Keratinocyte (primary cell): ENCODE measurements around the gene DUSP28. TPM values are rescaled to one million over a fixed set of nuclear protein-coding genes. Genes with fewer than 3 reads are reported as not detected.

ENCODE experiments used
- DNase-seq: peaks from one replicate; pipeline ENCODE4 v3.0.0-alpha.2; 2011; ENCODE audit warnings: low read depth, missing footprints, low spot score
- FAIRE-seq: peaks from 2 replicates; lab custom pipeline; 2011; peaks lifted over from hg19 to GRCh38; lab: Jason Lieb, UNC
- H2AFZ ChIP-seq: 2 replicates; pipeline ENCODE4 v1.6.0; 2012; ENCODE audit warnings: low read length, control low read depth, inconsistent platforms; ENCODE audit not compliant: control insufficient read depth
- H3K27ac ChIP-seq: 2 replicates; pipeline ENCODE4 v1.5.1; 2011; ENCODE audit warnings: low read length; ENCODE audit not compliant: control insufficient read depth, insufficient read depth
- H3K27me3 ChIP-seq: 3 replicates; pipeline ENCODE4 v1.6.0; 2011; ENCODE audit warnings: low read length; ENCODE audit not compliant: control insufficient read depth, insufficient read depth; ENCODE audit errors: extremely low read depth
- H3K36me3 ChIP-seq, 2 experiments: 2 replicates in 1 of 2; 3 replicates in 1 of 2; pipeline ENCODE4 v1.5.1; 2011; ENCODE audit warnings: low read length in 2 of 2, mild to moderate bottlenecking in 1 of 2; ENCODE audit not compliant: control insufficient read depth in 2 of 2, insufficient read depth in 2 of 2; ENCODE audit errors: extremely low read depth in 1 of 2
- H3K4me1 ChIP-seq: 3 replicates; pipeline ENCODE4 v1.5.1; 2011; ENCODE audit warnings: low read length; ENCODE audit not compliant: control insufficient read depth, insufficient read depth; ENCODE audit errors: extremely low read depth
- H3K4me2 ChIP-seq: 3 replicates; pipeline ENCODE4 v1.6.0; 2011; ENCODE audit warnings: low read depth, low read length; ENCODE audit not compliant: control insufficient read depth, insufficient read depth; ENCODE audit errors: extremely low read depth
- H3K4me3 ChIP-seq, 3 experiments: fragments of 200-600 bp in 1 of 3; sonication (generic) in 1 of 3; 2 replicates in 2 of 3; 3 replicates in 1 of 3; pipeline ENCODE4 v1.5.1; 2011 to 2016; ENCODE audit warnings: low read length in 3 of 3, mild to moderate bottlenecking in 3 of 3, control low read depth in 2 of 3, inconsistent platforms in 1 of 3, low read depth in 1 of 3, mixed read lengths in 1 of 3, mixed run types in 1 of 3, moderate library complexity in 1 of 3; ENCODE audit not compliant: control insufficient read depth in 2 of 3, insufficient read depth in 2 of 3; ENCODE audit errors: extremely low read depth in 1 of 3
- H3K79me2 ChIP-seq: 2 replicates; pipeline ENCODE4 v1.6.0; 2012; ENCODE audit warnings: low read length; ENCODE audit not compliant: control insufficient read depth, insufficient read depth
- H3K9ac ChIP-seq: 3 replicates; pipeline ENCODE4 v1.6.0; 2011; ENCODE audit warnings: low read length; ENCODE audit not compliant: control insufficient read depth, insufficient read depth; ENCODE audit errors: extremely low read depth
- H3K9me1 ChIP-seq: 3 replicates; pipeline ENCODE4 v1.6.0; 2011; ENCODE audit warnings: low read length; ENCODE audit not compliant: control insufficient read depth, insufficient read depth; ENCODE audit errors: extremely low read depth
- H3K9me3 ChIP-seq: 2 replicates; pipeline ENCODE4 v1.5.1; 2012; ENCODE audit warnings: low read depth, low read length; ENCODE audit not compliant: control insufficient read depth
- H4K20me1 ChIP-seq: 3 replicates; pipeline ENCODE4 v1.6.0; 2011; ENCODE audit warnings: low read length; ENCODE audit not compliant: control insufficient read depth, insufficient read depth; ENCODE audit errors: extremely low read depth
- EZH2 ChIP-seq: IDR thresholded peaks from one replicate; pipeline ENCODE4 v1.6.1; 2012; ENCODE audit warnings: inconsistent platforms, mild to moderate bottlenecking, low read length, moderate library complexity
- dilution Hi-C: fragments of 300-500 bp; cut with MboI; formaldehyde crosslinking; loops from one replicate; pipeline ENCODE4 v1.7.0; 2020; ENCODE audit warnings: low sequenced_read_pairs; ENCODE audit not compliant: extremely low pct_ligation_motif_present
- polyA plus RNA-seq, 5 experiments: library from polyadenylated mRNA; depleted of rRNA in 3 of 5; stranded (reverse) in 3 of 5; stranded (forward) in 1 of 5; unstranded in 1 of 5; fragments of >200 nt; gene quantifications; 1 replicate in 1 of 5; 2 replicates in 3 of 5; 3 replicates in 1 of 5; pipeline versions ENCODE4 v1.2.1 to v1.2.3, GENCODE V29; 2011 to 2012; ENCODE audit warnings: missing spikeins in 2 of 5, low read depth in 1 of 5, low replicate concordance in 1 of 5
- TF ChIP-seq, protein P1 (sequence below), 3 experiments: IDR thresholded peaks in 1 of 3; conservative IDR thresholded peaks in 1 of 3; optimal IDR thresholded peaks in 1 of 3; 2 replicates in 2 of 3; 3 replicates in 1 of 3; pipeline versions ENCODE3 to v1.5.1; 2011; ENCODE audit warnings: low read length in 3 of 3, mild to moderate bottlenecking in 3 of 3, moderate library complexity in 2 of 3, control low read depth in 1 of 3, inconsistent platforms in 1 of 3; ENCODE audit not compliant: insufficient read depth in 2 of 3; ENCODE audit errors: extremely low read depth in 1 of 3

DUSP28 gene
- polyA plus RNA-seq, 1 donor (not counting 4 experiments of a cell fraction or from before 2014, with no cell fraction given), result 4.4 TPM

DNA sequence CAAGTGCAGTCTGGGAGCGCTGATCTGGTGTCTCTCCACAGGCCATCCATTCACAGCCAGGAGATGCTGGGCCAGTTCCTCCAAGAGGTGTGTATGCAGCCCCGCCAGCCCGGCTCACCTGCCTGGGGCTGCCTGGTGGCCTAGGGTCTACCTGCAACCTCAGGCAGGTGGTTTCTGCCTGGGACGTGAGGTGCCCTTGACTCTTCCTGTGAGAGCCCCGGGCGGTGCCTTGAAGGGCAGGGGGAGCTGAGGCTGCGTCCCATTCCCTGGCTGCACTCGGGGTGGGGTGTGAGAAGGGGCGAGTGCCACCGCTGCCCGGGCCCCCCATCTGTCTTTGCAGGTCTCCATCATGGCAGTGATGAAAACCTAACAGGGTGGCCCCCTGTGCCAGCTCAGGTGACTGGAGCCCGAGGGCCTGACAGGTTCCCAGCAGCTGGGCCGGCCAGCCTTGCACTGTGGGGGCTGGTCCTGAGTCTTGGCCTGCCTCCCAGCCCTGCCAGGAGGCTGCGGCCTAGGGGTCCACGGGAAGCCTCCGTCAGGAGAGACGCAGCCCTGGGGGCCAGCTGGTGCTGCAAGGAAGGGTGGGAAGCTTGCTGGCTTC is 38.3 kb downstream of the DUSP28 start:
- Histone ChIP-seq H3K27me3 (no peaks in the 10 kb centered on the region), H3K27ac (no peak overlapping the region), H3K79me2 (peaks cover under 1% of the 10 kb centered on the region), H2AFZ (no peak overlapping the region), H4K20me1 (peaks cover 14% of the 10 kb centered on the region), H3K9me1 (no peaks in the 10 kb centered on the region), H3K9ac (no peak overlapping the region), H3K36me3 (peaks cover 14 to 19% of the 10 kb centered on the region in 2 experiments), H3K9me3 (no peaks in the 10 kb centered on the region), H3K4me3 (no peak overlapping the region), H3K4me2 (no peak overlapping the region), H3K4me1 (no peaks in the 10 kb centered on the region)
- TF ChIP-seq, protein P1, sequence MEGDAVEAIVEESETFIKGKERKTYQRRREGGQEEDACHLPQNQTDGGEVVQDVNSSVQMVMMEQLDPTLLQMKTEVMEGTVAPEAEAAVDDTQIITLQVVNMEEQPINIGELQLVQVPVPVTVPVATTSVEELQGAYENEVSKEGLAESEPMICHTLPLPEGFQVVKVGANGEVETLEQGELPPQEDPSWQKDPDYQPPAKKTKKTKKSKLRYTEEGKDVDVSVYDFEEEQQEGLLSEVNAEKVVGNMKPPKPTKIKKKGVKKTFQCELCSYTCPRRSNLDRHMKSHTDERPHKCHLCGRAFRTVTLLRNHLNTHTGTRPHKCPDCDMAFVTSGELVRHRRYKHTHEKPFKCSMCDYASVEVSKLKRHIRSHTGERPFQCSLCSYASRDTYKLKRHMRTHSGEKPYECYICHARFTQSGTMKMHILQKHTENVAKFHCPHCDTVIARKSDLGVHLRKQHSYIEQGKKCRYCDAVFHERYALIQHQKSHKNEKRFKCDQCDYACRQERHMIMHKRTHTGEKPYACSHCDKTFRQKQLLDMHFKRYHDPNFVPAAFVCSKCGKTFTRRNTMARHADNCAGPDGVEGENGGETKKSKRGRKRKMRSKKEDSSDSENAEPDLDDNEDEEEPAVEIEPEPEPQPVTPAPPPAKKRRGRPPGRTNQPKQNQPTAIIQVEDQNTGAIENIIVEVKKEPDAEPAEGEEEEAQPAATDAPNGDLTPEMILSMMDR (optimal IDR thresholded peaks at IDR 0.05 in 1 of 3, IDR thresholded peaks at IDR 0.05 in 1 of 3, conservative IDR thresholded peaks at IDR 0.05 in 1 of 3; ENCODE audit: extremely low read depth in 1 of 3, insufficient read depth in 2 of 3, low read length in 3 of 3), result no peak
- TF ChIP-seq EZH2, result no peak
- dilution Hi-C loops, result no loop called here
- DNase-seq (no peak), FAIRE-seq (no peak)

DNA sequence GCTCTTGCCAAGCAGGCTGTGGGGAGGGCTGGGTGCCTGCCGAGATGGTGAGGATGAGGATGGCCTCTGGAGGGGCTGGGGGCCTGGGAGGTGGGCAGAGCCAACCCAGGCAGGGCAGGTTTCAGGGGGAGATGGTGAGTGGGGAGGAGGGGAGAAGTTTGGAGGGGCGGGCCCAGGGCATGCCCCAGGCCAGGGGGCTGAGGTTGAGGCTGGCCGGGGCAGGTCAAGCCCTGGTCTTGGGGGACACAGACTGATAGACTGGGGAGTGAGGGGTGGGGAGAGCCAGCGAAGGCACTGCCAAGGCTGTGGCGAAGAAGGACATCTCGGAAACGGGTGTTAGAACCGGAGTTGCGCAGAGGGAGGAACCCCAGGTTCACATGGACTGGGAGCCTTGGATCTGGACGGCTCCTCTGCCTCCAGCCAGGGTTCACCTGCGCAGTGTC is 39.0 kb downstream of the DUSP28 start:
- DNase-seq (no peak), FAIRE-seq (no peak)
- Histone ChIP-seq H3K9ac (no peak overlapping the region), H3K4me2 (no peak overlapping the region), H3K27ac (no peak overlapping the region), H3K36me3 (peaks cover 14 to 16% of the 10 kb centered on the region in 2 experiments), H2AFZ (no peak overlapping the region), H3K27me3 (no peaks in the 10 kb centered on the region), H4K20me1 (peaks cover 11% of the 10 kb centered on the region), H3K4me1 (no peaks in the 10 kb centered on the region), H3K79me2 (no peaks in the 10 kb centered on the region), H3K4me3 (no peak overlapping the region), H3K9me3 (no peaks in the 10 kb centered on the region), H3K9me1 (no peaks in the 10 kb centered on the region)
- TF ChIP-seq EZH2, result no peak
- TF ChIP-seq, protein P1 (optimal IDR thresholded peaks at IDR 0.05 in 1 of 3, IDR thresholded peaks at IDR 0.05 in 1 of 3, conservative IDR thresholded peaks at IDR 0.05 in 1 of 3; ENCODE audit: extremely low read depth in 1 of 3, insufficient read depth in 2 of 3, low read length in 3 of 3), result no peak
- dilution Hi-C loops, result no loop called here
